Stimulated activated CD8-positive, alpha-beta memory T cell treated with anti-CD3 and anti-CD28 coated beads, Interleukin-15, amount 100 ng/mL, for 4 hours (primary cell): ENCODE data around the gene DQX1.
A peak's percentile ranks its signal among the peaks of the same experiment; 100 is the strongest.

Source experiments
- DNase-seq, 2 donors: peaks; one replicate each; pipeline ENCODE4 v3.0.0-alpha.2; 2020; ENCODE audit warnings: low read depth in 2 of 2

Gene DQX1

DNA sequence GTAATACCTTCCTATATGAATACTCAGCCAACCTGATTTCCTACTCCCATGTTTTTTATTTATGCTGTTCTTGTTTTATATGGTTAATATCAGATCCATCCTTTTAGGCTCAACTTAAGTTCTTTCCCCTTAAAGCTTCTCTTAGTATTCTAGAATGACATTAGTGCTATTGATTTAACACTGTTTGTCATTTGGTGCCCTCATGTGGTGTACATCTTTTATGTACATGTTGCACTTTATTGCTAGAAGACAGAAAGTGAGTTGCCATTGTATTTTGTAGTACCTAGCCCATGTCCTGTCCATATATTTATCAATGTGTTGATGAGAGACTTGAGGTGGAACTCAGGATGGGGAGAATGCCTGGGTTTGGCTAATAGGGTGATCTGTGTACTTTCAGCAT is 6.2 kb upstream of the DQX1 start:
- DNase-seq: no peak

DNA sequence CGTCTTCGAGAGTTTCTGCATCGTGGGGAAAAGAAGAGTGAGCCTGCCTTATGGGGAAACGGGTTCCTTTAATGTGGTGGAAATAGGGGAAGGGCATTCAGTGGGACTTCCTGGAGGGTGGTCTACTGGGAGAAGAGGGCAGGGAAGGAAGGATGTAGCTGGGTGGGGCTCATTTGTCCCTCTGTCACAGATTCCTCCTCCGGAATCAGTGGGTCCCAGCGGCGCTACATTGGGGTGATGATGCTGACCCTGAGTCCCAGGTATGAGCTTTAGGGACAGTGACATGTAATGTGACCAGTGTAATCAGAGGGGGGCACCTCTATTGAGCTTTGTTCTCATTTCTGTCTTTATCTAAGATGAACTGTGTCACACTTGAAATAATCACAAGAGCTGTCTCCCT is 5.6 kb upstream of the DQX1 start:
- DNase-seq: no peak

DNA sequence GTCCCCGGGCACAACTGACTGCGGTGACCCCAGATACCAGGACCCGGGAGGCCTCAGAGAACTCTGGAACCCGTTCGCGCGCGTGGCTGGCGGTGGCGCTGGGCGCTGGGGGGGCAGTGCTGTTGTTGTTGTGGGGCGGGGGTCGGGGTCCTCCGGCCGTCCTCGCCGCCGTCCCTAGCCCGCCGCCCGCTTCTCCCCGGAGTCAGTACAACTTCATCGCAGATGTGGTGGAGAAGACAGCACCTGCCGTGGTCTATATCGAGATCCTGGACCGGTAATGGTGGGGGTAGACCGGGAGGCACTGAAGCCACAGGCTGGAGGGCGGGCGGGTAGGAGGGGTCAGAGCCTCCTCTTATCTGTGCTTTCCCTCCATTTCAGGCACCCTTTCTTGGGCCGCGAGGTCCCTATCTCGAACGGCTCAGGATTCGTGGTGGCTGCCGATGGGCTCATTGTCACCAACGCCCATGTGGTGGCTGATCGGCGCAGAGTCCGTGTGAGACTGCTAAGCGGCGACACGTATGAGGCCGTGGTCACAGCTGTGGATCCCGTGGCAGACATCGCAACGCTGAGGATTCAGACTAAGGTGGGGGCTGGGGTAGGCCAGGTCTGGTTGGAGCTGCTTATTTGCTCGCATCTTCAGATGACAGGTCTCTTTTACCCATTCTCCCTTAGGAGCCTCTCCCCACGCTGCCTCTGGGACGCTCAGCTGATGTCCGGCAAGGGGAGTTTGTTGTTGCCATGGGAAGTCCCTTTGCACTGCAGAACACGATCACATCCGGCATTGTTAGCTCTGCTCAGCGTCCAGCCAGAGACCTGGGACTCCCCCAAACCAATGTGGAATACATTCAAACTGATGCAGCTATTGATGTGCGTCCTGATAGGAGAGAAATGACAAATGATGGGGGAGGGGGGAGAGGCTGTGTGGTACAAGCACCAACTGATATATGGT is 4.5 kb upstream of the DQX1 start:
- no peak for DNase-seq

DNA sequence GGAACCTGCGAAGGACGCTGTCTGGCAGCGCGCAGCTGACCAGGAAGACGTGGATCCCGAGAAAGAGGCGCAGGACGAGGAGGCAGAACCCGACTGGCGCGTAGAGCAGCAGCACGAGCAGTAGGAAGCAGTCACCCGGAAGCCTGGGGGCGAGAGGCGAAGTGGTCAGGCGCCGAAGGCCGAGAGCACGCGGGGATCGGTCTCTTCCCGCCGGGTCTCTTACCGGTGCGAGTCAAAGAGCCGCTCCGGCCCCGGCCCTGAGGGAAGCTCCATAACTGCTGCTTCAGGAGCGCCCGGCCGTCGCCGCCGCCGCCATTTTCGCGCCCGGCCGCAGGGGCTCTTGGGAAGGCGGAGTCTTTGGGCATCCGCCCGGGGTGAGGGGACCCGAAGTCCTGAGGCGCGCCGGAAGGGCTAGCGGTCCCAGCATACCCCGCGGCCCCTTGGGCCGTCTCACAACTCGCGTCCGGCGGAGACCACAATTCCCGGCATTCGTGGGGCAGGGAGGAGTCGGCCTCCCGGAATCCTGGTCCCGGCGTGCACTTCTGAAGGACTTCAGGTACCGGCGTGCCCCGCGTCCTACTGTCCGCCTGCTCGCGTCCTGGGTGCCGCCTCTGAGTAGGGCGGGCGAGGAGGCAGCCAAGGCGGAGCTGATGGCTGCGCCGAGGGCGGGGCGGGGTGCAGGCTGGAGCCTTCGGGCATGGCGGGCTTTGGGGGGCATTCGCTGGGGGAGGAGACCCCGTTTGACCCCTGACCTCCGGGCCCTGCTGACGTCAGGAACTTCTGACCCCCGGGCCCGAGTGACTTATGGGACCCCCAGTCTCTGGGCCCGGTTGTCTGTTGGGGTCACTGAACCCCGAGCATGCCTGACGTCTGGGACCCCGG is 3.6 kb upstream of the DQX1 start, which contains the start of the genes AUP1 and HTRA2:
TSS of gene AUP1 (minus strand) at position 350 of the 882 bp plus-strand sequence. CDS start at position 273, 77 bp downstream.
TSS of gene HTRA2 (plus strand) at position 577 of the 882 bp plus-strand sequence. CDS start at position 651, 74 bp downstream.
- peak; percentile 75 to 76 for DNase-seq

DNA sequence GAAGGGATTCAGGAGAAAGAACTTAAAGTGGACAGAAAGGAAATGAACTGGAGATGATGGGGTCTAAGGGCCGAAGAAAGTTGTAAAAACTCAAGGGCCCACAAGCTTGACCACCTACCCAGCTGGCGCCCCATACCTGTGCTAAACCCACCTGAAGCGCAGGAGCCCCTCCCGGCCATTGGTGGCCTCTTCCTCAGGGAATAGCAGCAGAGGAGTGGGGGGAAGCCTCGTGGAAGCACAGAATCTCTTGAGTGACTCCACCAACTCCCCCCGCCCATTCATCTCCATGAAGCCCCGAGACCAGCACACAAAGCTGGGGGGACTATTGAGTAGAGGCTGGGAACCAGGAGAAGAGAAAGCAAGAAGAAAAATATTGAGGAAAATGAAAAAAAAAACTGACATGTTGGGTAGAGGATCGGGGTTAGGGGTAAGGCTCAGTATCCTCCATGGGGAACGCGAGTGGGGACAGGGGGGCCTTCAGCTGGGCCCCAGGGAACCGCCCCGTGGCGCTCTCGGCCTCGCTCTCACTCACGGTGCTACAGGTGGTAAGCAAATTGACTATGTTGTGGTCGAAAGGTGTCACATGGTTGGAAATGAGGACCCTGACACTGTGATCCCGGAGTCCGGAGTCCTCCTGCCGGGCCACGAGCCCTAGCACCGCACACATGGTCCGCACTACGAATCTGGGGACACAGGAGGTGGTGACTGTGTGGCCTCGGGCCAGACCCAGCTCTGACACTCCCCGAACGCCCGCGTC is 2.7 kb upstream of the DQX1 start:
- no peak for DNase-seq

DNA sequence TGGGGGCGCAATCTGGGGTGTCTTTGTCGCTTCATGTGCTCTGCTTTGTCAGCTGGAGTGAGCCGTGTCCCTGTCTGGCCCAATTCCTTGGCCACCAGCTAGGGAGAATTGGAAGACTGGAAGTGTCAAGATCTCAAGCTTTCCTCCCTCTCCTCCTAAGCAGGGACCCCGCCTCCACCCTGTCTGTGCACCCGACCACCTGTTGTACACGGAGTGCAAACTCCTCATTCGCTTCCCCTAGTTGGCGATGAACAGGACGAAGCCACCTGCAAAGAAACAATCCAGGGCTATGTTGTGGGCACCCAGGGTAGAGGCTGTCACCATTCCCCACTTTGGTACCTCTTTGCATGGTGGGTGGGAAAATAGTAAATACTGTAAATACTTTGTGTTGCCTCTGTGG is 1.7 kb upstream of the DQX1 start:
- no peak for DNase-seq

DNA sequence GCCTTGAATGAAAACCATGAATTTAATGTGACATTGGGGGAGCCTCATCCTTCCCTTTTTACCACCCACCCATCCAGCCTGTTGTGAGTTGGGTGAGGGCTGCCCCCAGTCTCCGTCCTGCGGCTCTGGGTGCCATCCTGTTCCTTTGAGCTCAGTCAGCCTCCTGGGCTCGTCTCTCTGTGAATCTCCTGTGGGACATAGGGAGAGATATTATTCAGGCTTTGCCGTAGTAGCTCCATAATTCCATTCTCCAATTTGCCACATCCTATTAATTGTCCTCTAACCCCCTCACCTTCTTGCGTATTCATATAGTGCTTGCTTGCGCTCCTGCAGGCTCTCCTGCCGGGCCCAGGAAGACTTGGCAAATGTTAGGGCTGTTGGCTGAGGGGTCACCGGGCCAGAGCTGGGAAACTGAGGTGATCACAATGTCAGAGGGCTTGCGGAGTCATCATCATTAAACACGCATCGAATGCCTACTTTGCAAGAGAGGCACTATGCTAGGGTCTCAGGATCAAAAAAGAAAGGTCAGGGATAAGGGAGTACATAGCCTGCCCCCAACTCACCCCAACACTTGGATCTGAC is 709 bp upstream of the DQX1 start:
- DNase-seq: no peak

DNA sequence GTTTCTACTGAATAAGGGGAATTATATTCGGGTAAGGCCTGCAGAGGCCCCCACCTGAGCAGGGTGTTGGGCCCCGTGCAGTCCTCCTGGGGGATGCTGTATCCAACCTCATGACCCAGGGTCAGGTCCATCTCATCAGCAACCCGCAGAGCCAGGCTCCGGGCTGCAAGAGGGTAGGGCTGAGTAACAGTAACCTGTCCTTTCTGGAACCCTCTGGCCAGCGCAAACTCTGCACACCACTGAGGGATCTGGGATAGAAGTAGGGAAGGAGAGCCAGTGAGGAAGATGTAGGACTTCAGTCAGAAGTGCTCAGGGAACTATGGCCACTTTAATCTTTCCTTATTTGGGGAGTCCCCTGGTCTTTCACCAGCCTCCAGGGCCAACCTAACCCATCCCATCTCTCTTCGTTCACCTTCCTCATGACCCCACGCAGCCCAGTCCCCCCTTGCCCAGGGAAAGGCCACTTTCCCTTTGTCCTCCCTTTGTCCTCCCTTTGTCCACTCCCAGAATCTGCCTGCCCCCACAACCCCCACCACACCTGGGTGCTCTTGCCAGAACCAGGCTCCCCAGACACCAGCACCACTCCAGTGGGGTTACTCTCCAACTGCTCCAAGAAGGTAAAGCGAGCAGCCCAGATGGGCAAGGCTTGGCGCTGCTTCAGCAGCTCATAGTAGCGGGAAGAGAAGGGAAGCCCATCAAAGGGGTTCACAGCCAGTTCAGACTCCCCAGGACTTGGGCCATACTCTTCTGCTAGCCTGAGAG is 895 bp downstream of the DQX1 start:
- no peak for DNase-seq

DNA sequence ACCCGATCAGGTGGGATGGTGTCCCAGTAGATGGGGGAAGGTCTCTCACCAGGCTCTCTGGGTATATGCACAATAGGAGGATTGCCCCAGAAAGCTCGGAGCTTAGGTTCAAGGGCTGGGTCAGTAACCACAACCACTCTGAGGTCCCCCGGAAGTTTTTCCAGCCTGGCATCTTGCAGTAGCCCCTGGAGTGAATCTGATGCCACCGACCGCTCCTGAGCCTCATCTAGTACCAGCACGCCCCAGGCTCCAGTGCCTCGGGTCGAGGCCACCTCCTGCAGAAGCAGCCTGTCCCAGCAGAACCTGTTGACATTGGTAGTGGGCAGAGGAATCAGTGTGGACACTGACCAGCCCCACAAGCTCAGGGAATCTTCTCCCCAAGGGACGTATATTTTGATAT is 2.0 kb downstream of the DQX1 start:
- no peak for DNase-seq

DNA sequence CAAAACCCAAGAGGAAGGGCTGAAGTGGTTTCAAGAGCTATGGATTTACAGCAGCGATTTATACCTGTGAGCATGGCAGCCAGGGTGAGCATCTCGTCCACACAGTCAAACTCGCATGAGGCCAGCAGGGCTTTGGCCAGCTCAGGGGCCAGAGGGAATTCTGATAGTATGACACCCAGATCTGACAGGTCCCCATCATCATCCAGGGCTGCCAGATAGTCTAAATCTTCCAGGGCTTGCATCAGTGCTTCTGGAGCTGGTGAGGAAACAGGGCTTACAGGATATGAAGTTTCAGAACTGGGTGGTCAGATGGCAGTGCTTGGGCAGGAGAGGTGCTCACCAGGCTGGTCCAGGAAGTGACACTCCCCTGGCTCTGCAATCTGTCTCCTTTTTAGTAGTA is 3.5 kb downstream of the DQX1 start:
- no peak for DNase-seq

DNA sequence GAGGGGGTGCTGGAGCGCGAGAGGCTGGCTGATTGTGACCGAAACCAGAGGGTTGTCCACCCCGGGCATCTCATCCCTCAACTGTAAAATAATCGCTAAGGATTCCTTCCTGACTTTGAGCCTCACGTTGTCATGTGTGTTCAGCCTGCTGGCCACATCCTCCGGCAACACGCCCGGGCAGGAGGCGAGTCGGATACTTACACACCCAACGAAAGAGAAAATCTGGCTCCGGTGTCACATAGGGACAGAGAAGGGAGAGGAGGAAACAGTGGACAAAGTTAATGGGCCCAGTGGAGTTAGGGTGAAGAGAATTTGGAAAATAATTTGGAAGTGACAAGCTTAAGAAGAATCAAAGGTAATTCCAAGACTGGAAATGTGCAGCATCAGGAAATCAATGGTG is 9.4 kb downstream of the DQX1 start:
- no peak for DNase-seq

DNA sequence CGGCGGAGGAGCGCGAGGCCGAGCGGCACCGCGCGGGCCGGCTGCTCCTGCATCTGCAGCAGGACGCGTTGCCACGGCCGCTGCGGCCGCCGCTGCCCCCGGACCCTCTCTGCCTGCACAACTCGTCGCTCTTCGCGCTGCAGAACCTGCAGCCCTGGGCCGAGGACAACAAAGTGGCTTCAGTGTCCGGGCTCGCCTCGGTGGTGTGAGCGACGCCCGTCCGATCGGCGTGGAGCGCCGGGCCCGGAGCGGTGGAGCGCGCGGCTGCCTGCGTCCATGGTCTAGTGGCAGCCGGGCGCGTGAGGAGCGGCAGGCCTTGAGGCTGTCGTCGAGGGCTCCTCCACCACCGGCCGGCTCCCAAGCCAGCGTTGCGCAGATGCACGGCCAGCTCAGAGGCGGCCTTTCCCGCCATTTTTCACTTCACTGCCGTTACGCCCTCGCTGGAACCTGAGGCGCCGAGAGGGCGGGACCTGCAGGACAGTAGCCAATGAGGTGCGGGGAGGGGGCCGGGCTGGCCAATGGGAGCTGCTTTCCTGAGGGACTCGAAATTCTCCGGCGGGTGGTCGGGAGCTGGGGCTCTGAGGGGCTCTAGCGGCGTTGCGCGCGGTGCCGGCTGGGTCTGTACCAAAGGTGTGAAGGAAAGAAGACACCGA is 9.9 kb downstream of the DQX1 start:
- peak; percentile 49 to 60 for DNase-seq

DNA sequence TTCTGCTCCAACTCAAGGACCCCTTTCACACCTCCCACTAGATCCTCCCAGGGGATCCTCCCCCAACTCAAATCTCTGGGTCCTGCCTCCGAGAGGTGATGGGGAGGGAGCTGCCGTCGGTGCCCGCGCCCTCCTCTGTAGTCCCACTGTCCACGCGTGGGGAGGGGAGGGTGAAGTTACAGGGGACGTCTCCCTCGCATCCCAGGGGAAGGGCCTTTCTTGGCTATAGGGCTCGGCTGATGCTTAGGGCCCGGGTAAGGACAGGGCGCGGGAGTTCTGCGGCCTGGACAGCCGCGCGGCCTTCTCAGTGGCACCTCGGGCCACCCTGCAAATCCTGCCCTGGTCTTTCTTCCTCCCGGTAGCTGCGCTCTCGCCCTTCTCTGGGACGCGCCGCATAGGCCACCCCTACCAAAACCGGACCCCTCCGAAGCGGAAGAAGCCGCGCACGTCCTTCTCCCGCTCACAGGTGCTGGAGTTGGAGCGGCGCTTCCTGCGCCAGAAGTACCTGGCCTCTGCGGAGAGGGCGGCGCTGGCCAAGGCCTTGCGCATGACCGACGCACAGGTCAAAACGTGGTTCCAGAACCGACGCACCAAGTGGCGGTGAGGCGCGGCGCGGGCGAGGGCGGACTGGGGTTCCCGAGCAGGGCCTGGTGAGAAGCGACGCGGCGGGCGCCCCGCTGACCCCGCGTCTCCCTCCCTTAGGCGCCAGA is 10.6 kb downstream of the DQX1 start:
- no peak for DNase-seq

DNA sequence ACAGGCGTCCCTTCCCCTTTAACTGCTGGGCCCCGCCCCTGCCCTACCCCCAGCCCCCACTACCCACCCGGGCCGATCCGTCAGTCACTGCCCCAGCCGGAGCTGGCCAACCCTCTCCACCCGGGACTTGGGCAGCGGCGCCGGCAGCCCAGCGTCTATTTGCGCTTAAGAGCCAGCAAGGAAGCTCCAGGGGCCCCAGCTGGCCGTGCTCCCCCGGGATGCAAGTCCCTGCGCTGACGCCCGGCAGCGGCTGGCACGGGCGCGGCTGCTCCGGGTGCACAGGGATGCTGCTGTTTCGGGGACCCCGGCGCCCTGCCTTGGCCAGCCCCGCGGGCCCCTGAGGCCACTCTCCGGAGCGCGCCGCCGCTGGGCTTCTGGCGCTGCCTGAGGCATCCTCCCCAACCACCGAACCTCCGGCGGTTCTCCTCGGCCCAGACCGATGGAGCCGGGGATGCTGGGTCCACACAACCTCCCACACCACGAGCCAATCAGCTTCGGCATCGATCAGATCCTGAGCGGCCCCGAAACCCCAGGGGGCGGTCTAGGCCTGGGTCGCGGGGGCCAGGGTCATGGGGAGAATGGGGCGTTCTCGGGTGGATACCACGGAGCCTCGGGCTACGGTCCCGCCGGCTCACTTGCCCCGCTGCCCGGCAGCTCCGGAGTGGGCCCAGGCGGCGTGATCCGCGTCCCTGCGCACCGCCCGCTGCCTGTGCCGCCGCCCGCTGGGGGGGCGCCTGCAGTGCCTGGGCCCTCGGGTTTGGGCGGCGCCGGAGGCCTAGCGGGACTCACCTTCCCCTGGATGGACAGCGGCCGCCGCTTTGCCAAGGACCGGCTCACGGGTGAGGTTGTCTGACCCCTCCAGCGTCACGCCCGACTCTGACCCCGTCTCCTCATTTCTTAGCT is 11.4 kb downstream of the DQX1 start, which contains the start of gene TLX2:
TSS of gene TLX2 (plus strand) at position 83 of the 903 bp plus-strand sequence. CDS start at position 440, 357 bp downstream.
- no peak for DNase-seq

DNA sequence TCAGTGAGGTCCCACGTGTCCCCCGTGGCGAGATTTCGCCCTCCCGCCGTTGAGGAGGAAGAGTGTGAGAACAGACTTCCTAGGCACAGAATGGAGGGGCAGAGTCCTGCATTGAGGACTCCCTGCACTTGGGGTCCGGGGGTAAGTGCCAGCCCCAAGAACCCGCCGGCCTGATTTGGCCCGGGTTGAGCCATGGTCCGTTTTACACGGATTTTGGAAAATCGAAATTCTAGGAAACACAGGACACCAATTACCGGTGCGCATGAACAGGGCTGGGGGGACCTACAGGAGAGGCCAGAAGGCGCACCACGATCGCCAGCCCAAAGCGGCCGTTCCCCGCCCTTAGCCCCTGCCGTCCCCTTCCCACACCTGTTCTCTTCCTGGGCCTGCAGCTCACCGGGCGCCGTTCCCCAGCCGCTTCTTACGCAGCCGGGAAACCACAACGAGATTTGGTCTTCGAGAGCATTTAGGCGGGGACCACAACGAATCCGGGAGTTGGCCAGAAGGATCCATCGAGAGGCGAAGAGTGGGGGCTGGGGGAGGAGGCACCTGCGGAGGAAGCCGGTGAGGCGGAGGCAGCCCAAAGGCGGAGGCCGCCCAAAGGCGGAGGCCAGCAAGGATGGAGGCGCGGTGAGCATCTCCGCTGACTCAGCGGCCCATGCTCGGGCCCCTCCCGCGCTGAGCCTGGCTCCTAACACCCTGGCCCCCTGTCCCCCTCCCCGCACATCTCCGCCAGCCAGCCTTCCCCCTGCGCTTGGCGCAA is 12.2 kb downstream of the DQX1 start:
- DNase-seq: no peak

DNA sequence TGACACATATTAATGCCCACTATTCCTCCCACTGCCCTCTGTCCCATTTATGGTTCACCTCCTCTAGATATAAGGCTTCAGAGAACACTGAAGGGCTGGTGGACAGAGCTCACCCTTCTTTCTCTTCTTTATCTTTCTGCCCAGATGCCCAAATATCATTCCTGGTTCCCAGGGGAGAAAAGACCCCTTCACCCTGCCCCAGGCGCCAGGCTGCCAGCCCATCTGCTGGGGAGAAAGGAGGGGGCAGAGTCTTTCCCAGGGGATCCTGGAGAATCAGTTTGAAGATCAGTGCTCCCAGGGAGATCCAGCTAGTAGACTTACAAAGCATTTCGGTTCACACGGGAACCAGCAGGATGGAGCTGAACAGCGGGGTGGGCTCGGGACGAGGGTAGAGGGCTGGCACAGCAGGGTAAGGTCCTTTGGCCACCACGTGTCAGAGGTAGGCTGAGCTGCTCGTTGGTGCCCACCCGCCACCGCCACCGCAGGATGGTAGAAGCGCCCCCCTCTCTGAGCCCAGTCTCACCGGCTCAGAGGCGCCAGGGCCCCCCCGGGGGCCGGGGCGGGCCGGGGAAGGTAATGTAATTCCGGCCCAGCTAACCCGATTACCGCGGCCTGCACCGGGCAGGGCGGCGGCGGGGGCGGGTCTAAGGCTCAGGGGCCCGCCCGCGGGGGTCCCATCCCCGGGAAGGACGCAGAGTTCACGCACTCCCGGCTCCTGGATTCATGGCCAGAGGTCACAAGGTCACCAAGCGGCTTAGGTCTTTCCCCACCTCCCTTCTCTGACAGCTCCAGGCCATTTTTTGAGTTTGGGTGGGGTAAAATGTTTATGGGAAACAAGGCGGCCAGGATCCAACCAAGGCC is 13.1 kb downstream of the DQX1 start:
- no peak for DNase-seq
